H1 (cell line): ENCODE results near the gene MRPL34. TPM values are rescaled to one million over a fixed set of nuclear protein-coding genes. Genes with fewer than 3 reads are reported as not detected.

Experiments used
- ASH2L ChIP-seq: fragments of 200-600, 300-600 bp; sonication (generic); IDR thresholded peaks from one replicate; pipeline ENCODE4 v1.7.1; 2017; ENCODE audit warnings: low read length
- CBX5 ChIP-seq: fragments of 300-800, 300-1000 bp; sonication (generic); IDR thresholded peaks from 2 replicates; pipeline ENCODE4 v1.7.1; 2016; ENCODE audit warnings: antibody characterized with exemption, low read length, low read depth
- KDM5A ChIP-seq: fragments of 200-600 bp; IDR thresholded peaks from 2 replicates; pipeline ENCODE4 v1.7.1; 2012; ENCODE audit warnings: mild to moderate bottlenecking, low read length, inconsistent platforms, mixed read lengths
- RAD21 ChIP-seq, 2 experiments: IDR thresholded peaks in 1 of 2; conservative IDR thresholded peaks in 1 of 2; 2 replicates each; pipeline ENCODE4 v1.6.1; 2011; ENCODE audit warnings: low read depth in 2 of 2, low read length in 2 of 2, improper control_type of control experiment in 1 of 2, inconsistent platforms in 1 of 2, mild to moderate bottlenecking in 1 of 2, moderate library complexity in 1 of 2
- RBBP5 ChIP-seq: IDR thresholded peaks from 2 replicates; pipeline ENCODE4 v1.7.1; 2012; ENCODE audit warnings: low read depth, mild to moderate bottlenecking, inconsistent platforms, low read length, moderate library complexity, borderline replicate concordance
- USF2 ChIP-seq: IDR thresholded peaks from 2 replicates; pipeline ENCODE4 v1.6.1; 2011; ENCODE audit warnings: low read length, improper control_type of control experiment
- YY1 ChIP-seq: IDR thresholded peaks from 2 replicates; pipeline ENCODE4 v1.6.1; 2011; ENCODE audit warnings: low read depth, mild to moderate bottlenecking, low read length
- polyA plus RNA-seq, 7 experiments: library from polyadenylated mRNA; depleted of rRNA in 3 of 7; stranded (reverse) in 5 of 7; unstranded in 2 of 7; fragments of >200 nt in 5 of 7; fragments of 200-250 nt in 2 of 7; gene quantifications; 1 replicate in 5 of 7; 2 replicates in 1 of 7; 4 replicates in 1 of 7; pipeline versions ENCODE4 v1.2.1 to v1.2.3, GENCODE V29; 2011 to 2013; ENCODE audit warnings: missing spikeins in 2 of 7, mixed read lengths in 2 of 7
- total RNA-seq: library from RNA; stranded (reverse); fragmentation: NEBNext Ultra II Directional; extraction: Animal tissue kit (Norgen Biotek cat#: 25700); gene quantifications from 2 replicates; pipeline ENCODE4 v1.2.1, GENCODE V29; 2021

The MRPL34 gene
- total and polyA plus RNA-seq, 2 of the 8 experiments (the other 6 are each of a cell fraction or from before 2014, with no cell fraction given), result 91.9 to 99.6 TPM

GRCh38 chr19:17325881-17326594 lies 20.4 kb downstream of the MRPL34 start (continued):
- TF ChIP-seq RAD21 (IDR thresholded peaks at IDR 0.05 in 1 of 2, conservative IDR thresholded peaks at IDR 0.05 in 1 of 2; ENCODE audit: low read depth in 2 of 2, low read length in 2 of 2) (no peak), USF2 (no peak), KDM5A (no peak), RBBP5 (no peak), ASH2L (no peak), YY1 (no peak), CBX5 (no peak)
